ENCODE measurements around the gene SUPT20H.
"Not testable (repeated sequence)": the region's sequence is repeated elsewhere in the genome, so short reads cannot be mapped to it uniquely, and the experiment has no call there.

Gene SUPT20H

GRCh38 chr13:37069597-37070103, 10.2 kb upstream of the SUPT20H start:
- no peak for DNase-seq (ENCODE audit: low read depth in 2 of 2)

DNA sequence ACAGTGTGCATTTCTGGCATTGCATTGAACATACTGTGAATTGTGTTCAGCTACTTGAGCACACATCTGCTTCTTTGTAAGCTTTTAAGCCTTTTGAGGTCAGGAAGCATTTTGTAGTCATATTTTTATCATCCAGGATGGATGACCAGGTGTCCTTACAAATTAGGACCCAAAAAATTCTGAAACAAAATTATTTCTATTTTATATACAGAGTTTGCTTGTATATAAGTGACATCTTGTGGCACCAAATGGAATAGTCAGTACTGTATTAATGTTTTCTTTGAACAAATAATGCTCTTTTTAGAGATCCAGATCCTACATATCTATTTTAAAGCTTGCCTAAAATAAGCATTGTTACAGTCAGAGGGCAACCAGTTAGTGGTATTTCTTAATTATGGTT, 9.5 kb upstream of the SUPT20H start:
- no peak for DNase-seq (ENCODE audit: low read depth in 2 of 2)

DNA sequence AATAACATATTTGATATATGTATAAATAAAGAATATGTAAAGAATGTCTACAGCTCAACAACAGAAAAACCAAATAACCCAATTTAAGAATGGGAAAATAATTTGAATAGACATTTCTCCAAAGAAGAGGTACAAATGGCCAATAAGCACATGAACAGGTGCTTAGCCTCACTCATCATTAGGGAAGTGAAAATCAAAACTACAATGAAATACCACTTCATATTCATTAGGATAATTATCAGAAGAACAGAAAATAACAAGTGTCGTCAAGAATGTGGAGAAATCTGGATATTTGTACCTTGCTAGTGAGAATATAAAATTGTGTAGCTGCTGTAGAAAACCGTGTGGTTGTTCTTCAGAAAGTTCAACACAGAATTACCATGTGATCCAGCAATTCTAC, 8.4 kb upstream of the SUPT20H start:
- DNase-seq (ENCODE audit: low read depth in 2 of 2) = no peak

- no peak for DNase-seq (ENCODE audit: low read depth in 2 of 2)
These were observed 6.5 kb upstream of the SUPT20H start for GRCh38 chr13:37065890-37066526.

GRCh38 chr13:37059848-37060192, 332 bp upstream of the SUPT20H start:
- DNase-seq (ENCODE audit: low read depth in 2 of 2) = no peak

- not testable (repeated sequence) for DNase-seq (ENCODE audit: low read depth in 2 of 2)
These were observed 3.3 kb downstream of the SUPT20H start for GRCh38 chr13:37056228-37056627.

- DNase-seq (ENCODE audit: low read depth in 2 of 2) = not testable (repeated sequence)
These were observed 6.4 kb downstream of the SUPT20H start for GRCh38 chr13:37053111-37053510.

DNA sequence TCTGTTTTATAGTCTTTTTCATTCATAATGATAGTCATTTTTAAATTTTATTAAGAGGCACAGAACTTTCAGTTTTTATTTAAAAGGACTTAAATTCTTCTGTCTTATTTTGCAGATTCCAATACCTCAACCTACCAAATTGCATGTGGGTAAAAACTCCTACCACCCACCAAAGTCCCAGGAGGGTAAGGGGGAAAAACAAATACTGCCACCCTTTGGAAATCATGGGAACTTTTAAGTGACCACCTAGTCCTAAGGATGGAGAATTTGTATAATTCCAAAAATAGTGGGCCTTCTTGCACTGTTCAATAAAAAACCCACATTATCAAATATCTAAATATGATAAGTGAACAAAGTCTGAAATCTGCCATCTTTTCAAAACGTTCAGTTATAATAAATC, 9.7 kb downstream of the SUPT20H start:
- no peak for DNase-seq (ENCODE audit: low read depth in 2 of 2)

DNA sequence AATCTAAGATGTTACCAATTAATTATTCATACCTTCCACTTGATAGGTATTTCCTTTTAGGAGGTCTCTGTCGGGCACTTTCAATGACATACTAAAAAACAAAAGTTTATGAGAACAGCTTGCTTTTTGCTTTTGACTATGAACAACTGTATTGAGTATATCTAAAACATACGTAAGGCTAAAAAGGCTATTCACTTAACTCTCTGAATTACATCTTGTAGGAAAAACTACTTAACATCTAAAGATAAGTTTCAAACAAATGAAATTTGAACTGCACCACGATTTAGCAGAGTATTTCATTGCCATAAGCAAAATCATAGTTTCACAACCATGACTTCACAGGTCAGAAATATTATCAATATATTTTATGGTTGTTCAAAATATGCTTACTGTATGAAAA, 11.6 kb downstream of the SUPT20H start:
- DNase-seq (ENCODE audit: low read depth in 2 of 2) = no peak

DNA sequence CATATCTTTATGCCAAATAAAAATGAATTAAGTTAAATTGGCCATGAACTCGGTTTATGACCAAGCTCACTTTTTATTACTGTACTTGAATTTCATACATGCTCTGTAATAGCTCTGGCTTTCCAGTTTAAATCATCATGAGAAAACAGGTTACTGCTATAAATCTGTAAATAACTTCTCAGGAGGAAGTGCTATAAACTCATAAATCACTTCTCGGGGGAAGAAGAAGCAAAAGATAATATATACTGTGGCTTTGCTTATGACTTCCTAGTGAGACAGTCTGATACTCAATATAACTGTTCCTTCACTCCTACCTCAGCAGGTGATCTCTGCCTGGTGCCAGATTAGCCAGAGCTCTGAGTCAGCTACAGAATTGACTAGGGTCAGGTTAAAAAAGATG, 12.5 kb downstream of the SUPT20H start:
- no peak for DNase-seq (ENCODE audit: low read depth in 2 of 2)

DNA sequence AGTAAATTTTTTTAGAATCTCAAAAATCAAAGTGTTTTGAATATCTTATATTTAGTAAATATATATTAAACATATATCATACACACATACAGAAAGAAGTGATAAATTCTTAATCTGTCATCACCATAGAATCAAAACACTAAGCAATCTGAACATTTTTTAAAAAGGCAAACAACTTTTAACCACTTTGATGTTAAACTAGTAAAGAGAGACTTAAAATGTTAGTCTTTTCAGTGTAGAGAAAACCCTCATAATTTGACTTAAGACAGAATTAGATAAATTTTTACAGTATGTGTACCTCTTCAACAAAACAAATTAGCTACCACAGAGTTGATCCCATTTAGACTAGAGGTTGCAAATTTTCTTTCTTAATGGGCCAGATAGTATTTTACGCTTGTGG, 13.4 kb downstream of the SUPT20H start:
- DNase-seq (ENCODE audit: low read depth in 2 of 2) = no peak

GRCh38 chr13:37040789-37041188, 18.7 kb downstream of the SUPT20H start:
- DNase-seq (ENCODE audit: low read depth in 2 of 2) = no peak

DNA sequence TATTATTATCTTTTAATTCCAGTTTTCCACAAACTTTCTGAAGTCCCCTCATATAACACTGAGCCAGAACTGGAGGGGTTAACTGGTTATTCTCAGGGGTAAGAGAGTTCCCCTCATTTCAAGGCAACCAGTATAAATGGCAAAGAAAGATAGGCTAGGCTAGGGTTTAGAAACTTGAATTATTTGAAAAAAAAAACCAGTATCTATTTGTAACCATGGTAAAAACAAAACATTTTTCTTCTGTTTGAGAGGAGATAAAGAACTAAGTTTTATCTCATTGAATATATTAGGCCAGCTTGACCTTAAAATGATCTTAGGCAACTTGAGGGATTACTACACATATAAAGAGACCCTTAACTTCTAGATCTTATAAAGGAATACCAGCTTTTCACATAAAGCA, 19.6 kb downstream of the SUPT20H start:
- no peak for DNase-seq (ENCODE audit: low read depth in 2 of 2)

DNA sequence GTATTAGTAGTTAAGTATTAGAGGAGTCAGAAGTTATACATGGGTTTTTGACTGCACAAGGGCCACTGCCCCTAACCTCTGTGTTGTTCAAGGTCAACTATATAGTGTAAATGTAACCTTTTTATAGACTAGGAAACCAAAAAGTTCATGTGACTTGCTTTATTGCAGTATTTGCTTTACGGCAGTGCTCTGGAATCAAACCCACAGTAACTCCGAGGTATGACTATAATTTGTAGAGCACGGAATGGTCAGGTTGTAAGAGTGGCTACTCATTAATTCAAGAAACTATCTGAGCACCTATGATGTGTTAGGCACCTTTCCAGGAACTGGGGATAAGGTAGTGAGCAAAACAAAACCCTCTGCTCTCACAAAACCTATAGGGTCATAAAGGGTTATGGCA, 22.2 kb downstream of the SUPT20H start:
- no peak for DNase-seq (ENCODE audit: low read depth in 2 of 2)

- DNase-seq (ENCODE audit: low read depth in 2 of 2) = peak; percentile 5 to 8
These were observed 29.9 kb downstream of the SUPT20H start for GRCh38 chr13:37029617-37030016.

DNA sequence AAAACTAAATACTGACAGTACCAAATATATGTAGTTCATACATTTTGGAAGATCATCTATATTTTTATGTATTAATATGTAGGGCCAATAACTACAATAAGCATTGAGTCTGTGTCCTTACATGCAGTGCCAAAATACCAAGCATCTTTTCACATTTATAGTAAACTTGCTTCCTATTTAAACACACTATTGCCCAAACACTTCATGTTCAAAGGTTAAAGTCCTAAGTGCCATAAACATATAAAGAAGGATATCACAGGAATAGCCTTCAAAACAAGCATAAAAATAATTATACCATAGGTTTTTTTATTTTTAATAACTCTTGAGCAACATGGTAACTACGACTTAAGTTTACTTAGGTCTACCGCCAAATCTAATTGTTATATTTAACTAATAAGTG, 31.8 kb downstream of the SUPT20H start:
- no peak for DNase-seq (ENCODE audit: low read depth in 2 of 2)

- DNase-seq (ENCODE audit: low read depth in 2 of 2) = no peak
These were observed 32.7 kb downstream of the SUPT20H start for GRCh38 chr13:37026771-37027170.

GRCh38 chr13:37023871-37024270, 35.6 kb downstream of the SUPT20H start:
- no peak for DNase-seq (ENCODE audit: low read depth in 2 of 2)

DNA sequence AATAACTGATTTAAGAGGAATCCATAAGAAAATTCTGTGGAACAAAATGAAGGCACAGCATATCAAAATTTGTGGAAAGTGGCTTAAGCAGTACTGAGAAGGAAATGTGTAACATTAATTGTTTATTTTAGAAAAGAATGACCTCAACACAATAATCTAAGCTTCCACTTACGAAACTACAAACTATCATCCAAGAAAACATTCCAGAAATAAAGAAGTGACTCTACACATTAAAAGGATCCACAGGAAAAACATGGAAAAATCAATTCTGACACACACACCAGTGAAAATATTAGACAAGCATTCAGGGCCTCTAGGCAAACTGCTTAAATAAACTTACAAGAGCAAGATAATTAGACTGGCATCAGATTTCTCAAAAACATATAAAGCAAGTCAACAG, 44.9 kb downstream of the SUPT20H start:
- no peak for DNase-seq (ENCODE audit: low read depth in 2 of 2)

- DNase-seq (ENCODE audit: low read depth in 2 of 2) = no peak
These were observed 47.7 kb downstream of the SUPT20H start for GRCh38 chr13:37011788-37012187.

DNA sequence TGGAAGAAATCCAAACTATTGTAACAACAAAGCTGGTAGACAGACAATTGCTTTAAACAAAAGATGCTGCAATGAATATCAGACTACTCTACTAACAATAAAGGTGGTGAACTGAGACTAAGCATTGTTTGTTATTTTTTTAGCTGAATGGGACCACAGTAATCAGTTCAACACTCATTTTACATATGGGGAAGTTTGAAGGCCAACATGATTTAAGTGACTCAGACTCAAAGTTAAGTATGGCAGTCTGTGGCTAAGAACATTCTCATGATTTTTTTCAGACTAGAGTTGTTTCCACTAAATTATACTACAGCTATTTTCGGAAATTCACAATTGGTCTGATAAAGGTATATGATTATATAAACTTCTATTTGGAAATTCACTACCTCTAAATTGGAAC, 48.5 kb downstream of the SUPT20H start:
- DNase-seq (ENCODE audit: low read depth in 2 of 2) = no peak

GRCh38 chr13:37010424-37010823, 49.1 kb downstream of the SUPT20H start:
- DNase-seq (ENCODE audit: low read depth in 2 of 2) = no peak

- DNase-seq (ENCODE audit: low read depth in 2 of 2) = no peak
These were observed 49.8 kb downstream of the SUPT20H start for GRCh38 chr13:37009692-37010091.

DNA sequence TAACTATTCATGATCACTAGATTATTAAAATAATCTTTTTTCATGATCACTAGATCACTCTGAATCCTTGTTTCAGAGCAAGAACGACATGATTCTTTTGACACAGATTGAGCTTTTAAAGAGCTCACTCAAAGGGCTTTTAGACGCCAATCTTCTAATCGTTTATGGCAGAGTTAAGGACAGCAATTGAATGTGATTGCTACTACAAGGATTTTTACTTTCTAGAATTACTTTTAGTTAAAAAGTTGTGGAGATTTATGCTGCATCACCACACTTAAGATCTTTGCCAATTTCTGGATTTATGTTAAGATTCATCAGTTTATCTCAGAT, 57.6 kb downstream of the SUPT20H start:
- no peak for DNase-seq (ENCODE audit: low read depth in 2 of 2)
